Pancreas (tissue), 10 donors: ENCODE data around the gene UPP2. TPM values are rescaled to one million over a fixed set of nuclear protein-coding genes. Genes with fewer than 3 reads are reported as not detected.

Source experiments
- ATAC-seq, 4 donors: fragments of 200-7000 bp; cut with Tn5 transposase; one replicate each; pipeline versions ENCODE4 v1.8.0 to v1.9.1; 2020; ENCODE audit warnings: mild to moderate bottlenecking in 4 of 4, moderate library complexity in 4 of 4
- DNase-seq, 6 donors: peaks; one replicate each; pipeline ENCODE4 v3.0.0-alpha.2; 2020
- FAIRE-seq: peaks from 2 replicates; lab custom pipeline; 2012; peaks lifted over from hg19 to GRCh38; lab: Jason Lieb, UNC
- H3K27ac ChIP-seq, 4 donors: fragments of 200-600 bp; sonication (generic); 1 replicate in 3 of 4; 2 replicates in 1 of 4; pipeline versions ENCODE4 v1.5.0 to v1.8.0; 2020
- H3K27me3 ChIP-seq, 4 donors: fragments of 200-600 bp; one replicate each; pipeline ENCODE4 v1.8.0; 2021
- H3K36me3 ChIP-seq, 3 donors: fragments of 200-600 bp; sonication (generic) in 1 of 3; one replicate each; pipeline versions ENCODE4 v1.5.0 to v1.8.0; 2020 to 2021
- H3K4me1 ChIP-seq, 3 donors: fragments of 200-600 bp; one replicate each; pipeline ENCODE4 v1.8.0; 2021
- H3K4me3 ChIP-seq, 4 donors: fragments of 200-600 bp; sonication (generic) in 2 of 4; one replicate each; pipeline versions ENCODE4 v1.5.0 to v1.8.0; 2020 to 2021
- H3K9me3 ChIP-seq, 4 donors: fragments of 200-600 bp; one replicate each; pipeline ENCODE4 v1.8.0; 2021
- CTCF ChIP-seq, 4 donors: fragments of 200-600 bp; sonication (generic) in 3 of 4; IDR thresholded peaks; one replicate each; pipeline versions ENCODE4 v1.5.0 to v1.8.0; 2021; ENCODE audit warnings: antibody characterized with exemption in 4 of 4
- WGBS, 2 donors: extraction: QIAGEN DNeasy Blood & Tissue Kit; methylation state at CpG; one replicate each; pipeline ENCODE4 v1.1.7; 2013; 5-methylcytosine and 5-hydroxymethylcytosine counted together
- intact Hi-C, 3 donors: fragments of 100-400 bp; cut with DNase I; formaldehyde crosslinking; loops; one replicate each; pipeline versions ENCODE4 v1.11.1 to v1.14.2; 2022
- polyA plus RNA-seq, 2 donors: library from polyadenylated mRNA; stranded (reverse); fragments of 200-250 nt; gene quantifications; one replicate each; pipeline ENCODE4 v1.2.3, GENCODE V29; 2013
- total RNA-seq, 6 donors: library from RNA; stranded (reverse); fragmentation: NEBNext Ultra II Directional in 4 of 6; extraction: Animal tissue kit (Norgen Biotek cat#: 25700) in 4 of 6; gene quantifications; one replicate each; pipeline versions ENCODE4 v1.2.1 to v1.2.4, GENCODE V29; 2021 to 2023
- donor health status: healthy with polysubstance abuse.
- donor health status: DM: no; HTN: no; CAD: no; lungs with moderate emphysema.
- donor health status: DM: no; HTN: no; CAD: no.
- donor health status: control.
- donor health status: control.
- donor health status: Bipolar disorder and iron deficiency.
- donor health status: DM: yes; HTN: yes; CAD: no.
- donor health status: DM: no; HTN: no; CAD: no.
- donor health status: DM: no; HTN: no; CAD: no.
- donor health status: DM: yes; HTN: yes; CAD: no.

The UPP2 gene
- total and polyA plus RNA-seq, 8 donors: not detected

GRCh38 chr2:158128168-158128973 is 26.7 kb downstream of the UPP2 start:
- Histone ChIP-seq H3K9me3 (no peaks in the 10 kb centered on the region), H3K27me3 (no peaks in the 10 kb centered on the region), H3K4me1 (peaks cover 22 to 43% (median 41%) of the 10 kb centered on the region in 3 donors), H3K27ac (peak overlapping the region in 2 of 4 donors; percentile 51), H3K4me3 (no peak overlapping the region), H3K36me3 (no peaks in the 10 kb centered on the region)
- 10 to 15% methylated on average over 2 of the region's 2 CpGs for WGBS, 2 donors
- no peak for FAIRE-seq
- intact Hi-C loops: no loop called here
- peak; percentile 89 to 92 (median 90) for ATAC-seq
- DNase-seq: peak; percentile 67 to 89 (median 82)
- TF ChIP-seq CTCF (IDR thresholded peaks at IDR 0.05): no peak

- Histone ChIP-seq H3K36me3 (no peaks in the 10 kb centered on the region), H3K4me3 (no peak overlapping the region), H3K4me1 (peaks cover 22 to 43% (median 41%) of the 10 kb centered on the region in 3 donors), H3K9me3 (no peaks in the 10 kb centered on the region), H3K27me3 (no peaks in the 10 kb centered on the region), H3K27ac (peak overlapping the region in 2 of 4 donors; percentile 51)
- DNase-seq (no peak), FAIRE-seq (no peak), ATAC-seq (no peak)
- intact Hi-C loops: no loop called here
- 51 to 55% methylated on average over 5 of the region's 5 CpGs for WGBS, 2 donors
- TF ChIP-seq CTCF (IDR thresholded peaks at IDR 0.05): no peak
Observed at GRCh38 chr2:158129037-158129436, 27.4 kb downstream of the UPP2 start.

GRCh38 chr2:158130832-158131473 is 29.3 kb downstream of the UPP2 start:
- no peak overlapping the region for H3K4me3 ChIP-seq
- no peaks in the 10 kb centered on the region for H3K9me3 ChIP-seq
- TF ChIP-seq CTCF (IDR thresholded peaks at IDR 0.05): no peak
- intact Hi-C loops: no loop called here
- H3K27me3 ChIP-seq: no peaks in the 10 kb centered on the region
- no peaks in the 10 kb centered on the region for H3K36me3 ChIP-seq
- DNase-seq (no peak), ATAC-seq (peak in 3 of 4 donors; percentile 51 to 65 (median 55)), FAIRE-seq (no peak)
- H3K4me1 ChIP-seq: peaks cover 22 to 43% (median 41%) of the 10 kb centered on the region in 3 donors
- peak overlapping the region in 3 of 4 donors; percentile 16 to 69 (median 67) for H3K27ac ChIP-seq
- 65 to 70% methylated on average over 2 of the region's 2 CpGs for WGBS, 2 donors

GRCh38 chr2:158131483-158131912 is 29.8 kb downstream of the UPP2 start:
- no peak for DNase-seq
- FAIRE-seq: no peak
- no peaks in the 10 kb centered on the region for H3K36me3 ChIP-seq
- WGBS, 2 donors: 33 to 34% methylated on average over 1 of the region's 1 CpG
- peak in 2 of 4 donors; percentile 14 to 20 for ATAC-seq
- no peaks in the 10 kb centered on the region for H3K27me3 ChIP-seq
- peaks cover 22 to 43% (median 37%) of the 10 kb centered on the region in 3 donors for H3K4me1 ChIP-seq
- no peaks in the 10 kb centered on the region for H3K9me3 ChIP-seq
- intact Hi-C loops: no loop called here
- H3K27ac ChIP-seq: peak overlapping the region in 2 of 4 donors; percentile 67 to 69
- no peak overlapping the region for H3K4me3 ChIP-seq
- TF ChIP-seq CTCF (IDR thresholded peaks at IDR 0.05): no peak
